Urinary bladder (tissue), 4 donors: ENCODE measurements around the gene ZNF277. TPM values are rescaled to one million over a fixed set of nuclear protein-coding genes. Genes with fewer than 3 reads are reported as not detected.
"Not testable (repeated sequence)": the region's sequence is repeated elsewhere in the genome, so short reads cannot be mapped to it uniquely, and the experiment has no call there.

ENCODE experiments used
- DNase-seq: peaks from one replicate; pipeline ENCODE4 v3.0.0-alpha.2; 2015; ENCODE audit errors: extremely low spot score
- H3K27ac ChIP-seq: one replicate; pipeline ENCODE4 v1.5.1; 2013; ENCODE audit warnings: low read depth, mild to moderate bottlenecking, moderate library complexity
- H3K36me3 ChIP-seq: one replicate; pipeline ENCODE4 v1.6.1; 2013; ENCODE audit warnings: mild to moderate bottlenecking, moderate library complexity; ENCODE audit not compliant: insufficient read depth
- H3K4me1 ChIP-seq: one replicate; pipeline ENCODE4 v1.6.1; 2013; ENCODE audit warnings: mild to moderate bottlenecking, moderate library complexity; ENCODE audit not compliant: insufficient read depth
- H3K4me3 ChIP-seq: one replicate; pipeline ENCODE4 v1.5.1; 2013; ENCODE audit warnings: low read depth, low read length
- WGBS: extraction: QIAGEN DNeasy Blood & Tissue Kit; methylation state at CpG from one replicate; pipeline ENCODE4 v1.1.7; 2013; 5-methylcytosine and 5-hydroxymethylcytosine counted together
- polyA plus RNA-seq: library from polyadenylated mRNA; stranded (reverse); fragments of 200-250 nt; gene quantifications from one replicate; pipeline ENCODE4 v1.2.3, GENCODE V29; 2013
- total RNA-seq: library from RNA; depleted of rRNA; stranded (reverse); fragments of >200 nt; gene quantifications from one replicate; pipeline ENCODE4 v1.2.3, GENCODE V29; 2014
- donor health status: healthy with polysubstance abuse.
- donor health status: healthy.

The ZNF277 gene
- total and polyA plus RNA-seq, 2 donors: 18.6 to 53.1 TPM

DNA sequence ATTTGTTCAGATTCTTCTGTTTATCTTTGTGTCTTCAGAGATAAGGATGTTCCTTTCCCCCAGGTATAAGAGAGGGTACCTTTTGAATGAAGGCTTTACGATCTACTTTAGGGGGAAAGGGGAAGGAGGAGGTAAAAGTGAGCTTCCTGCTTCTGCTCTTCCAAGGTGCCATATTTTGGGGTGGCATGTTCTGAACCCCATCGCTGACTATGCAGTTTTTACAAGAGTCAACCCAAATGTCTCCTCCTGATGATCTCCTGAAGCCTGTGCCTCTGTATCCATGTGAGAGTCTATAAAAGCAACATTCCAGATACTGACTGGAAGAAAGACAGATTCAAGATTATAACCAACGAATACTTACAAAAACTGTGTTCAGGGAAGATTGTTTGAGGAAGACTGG lies 102.5 kb downstream of the ZNF277 start:
- no peak for DNase-seq
- WGBS: 96% methylated on average over 3 of the region's 3 CpGs
- no peaks in the 10 kb centered on the region for H3K4me1 ChIP-seq

DNA sequence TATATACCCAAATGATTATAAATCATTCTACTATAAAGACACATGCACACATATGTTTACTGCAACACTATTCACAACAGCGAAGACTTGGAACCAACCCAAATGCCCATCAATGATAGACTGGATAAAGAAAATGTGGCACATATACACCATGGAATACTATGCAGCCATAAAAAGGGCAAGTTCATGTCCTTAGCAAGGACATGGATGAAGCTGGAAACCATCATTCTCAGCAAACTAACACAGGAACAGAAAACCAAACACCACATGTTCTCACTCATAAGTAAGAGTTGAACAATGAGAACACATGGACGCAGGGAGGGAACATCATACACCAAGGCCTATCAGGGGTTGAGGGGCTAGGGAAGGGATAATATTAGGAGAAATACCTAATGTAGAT lies 110.3 kb downstream of the ZNF277 start:
- WGBS: 94% methylated on average over 2 of the region's 2 CpGs
- H3K36me3 ChIP-seq, H3K4me3 ChIP-seq, DNase-seq, H3K4me1 ChIP-seq, H3K27ac ChIP-seq: not testable (repeated sequence)

More for the DNA sequence above, 102.5 kb downstream of the ZNF277 start:
- no peaks in the 10 kb centered on the region for H3K36me3 ChIP-seq
- no peak overlapping the region for H3K27ac ChIP-seq
- no peak overlapping the region for H3K4me3 ChIP-seq

DNA sequence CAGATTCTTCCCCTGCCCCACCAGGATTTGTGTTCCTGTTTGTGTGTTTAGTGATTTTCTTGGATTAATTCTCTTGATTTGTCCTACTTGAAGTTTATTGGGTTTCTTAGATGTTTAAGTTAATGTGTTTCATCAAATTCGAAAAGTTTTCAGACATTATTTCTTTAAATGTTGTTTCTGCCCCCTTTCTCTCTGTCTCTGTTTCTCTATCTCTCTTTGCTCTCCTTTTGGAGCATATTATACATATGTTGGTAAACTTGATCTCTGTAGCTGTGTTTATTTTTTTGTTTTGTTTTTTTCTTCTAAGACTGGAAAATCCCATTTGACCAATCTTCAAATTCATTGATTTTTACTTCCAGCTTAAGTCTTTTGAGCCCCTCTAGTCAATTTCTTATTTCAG lies 115.6 kb downstream of the ZNF277 start:
- 95% methylated on average over 1 of the region's 1 CpG for WGBS
- H3K27ac ChIP-seq: no peak overlapping the region
- no peaks in the 10 kb centered on the region for H3K4me1 ChIP-seq
- H3K36me3 ChIP-seq: no peaks in the 10 kb centered on the region
- no peak overlapping the region for H3K4me3 ChIP-seq
- no peak for DNase-seq

DNA sequence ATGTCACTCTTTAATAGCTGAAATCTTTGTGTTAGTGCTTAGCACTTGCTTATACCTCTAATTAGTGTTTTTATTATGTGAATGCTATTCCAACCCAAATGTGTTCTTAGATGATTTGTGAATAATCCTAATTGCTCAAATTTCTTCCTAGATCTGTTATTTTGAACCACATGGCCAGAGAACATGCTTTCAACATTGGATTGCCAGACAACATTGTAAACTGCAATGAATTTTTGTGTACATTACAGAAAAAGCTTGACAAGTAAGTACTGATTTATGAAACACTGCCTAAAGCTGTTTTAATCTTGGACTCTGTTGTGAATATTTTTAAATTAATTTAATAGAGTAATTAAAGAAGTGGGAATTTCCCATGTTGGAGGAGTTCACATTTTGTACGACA lies 121.1 kb downstream of the ZNF277 start:
- WGBS: 99% methylated on average over 1 of the region's 1 CpG
- no peaks in the 10 kb centered on the region for H3K4me1 ChIP-seq
- no peaks in the 10 kb centered on the region for H3K36me3 ChIP-seq
- no peak overlapping the region for H3K4me3 ChIP-seq
- H3K27ac ChIP-seq: no peak overlapping the region
- no peak for DNase-seq

DNA sequence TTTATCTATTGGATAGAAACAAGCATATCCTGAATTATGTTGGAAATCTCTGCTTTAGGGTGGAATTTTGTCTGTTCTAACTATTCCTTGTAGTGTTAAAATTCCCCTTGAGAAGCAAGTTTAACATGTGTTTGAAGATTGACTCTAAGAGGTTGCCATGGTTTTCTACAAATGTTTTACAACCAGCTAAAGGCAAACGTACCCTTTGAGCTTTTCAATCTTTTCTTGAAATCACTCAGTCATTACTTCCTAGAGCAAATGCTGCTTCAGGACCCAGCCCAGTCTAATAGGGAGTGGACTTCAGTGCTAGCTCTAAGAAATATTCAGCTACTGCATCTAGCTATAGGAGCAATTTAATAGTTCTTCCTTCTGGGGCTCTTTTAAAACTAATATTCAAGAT lies 125.0 kb downstream of the ZNF277 start:
- no peak for DNase-seq
- Histone ChIP-seq H3K36me3 (no peaks in the 10 kb centered on the region), H3K4me1 (no peaks in the 10 kb centered on the region), H3K4me3 (no peak overlapping the region), H3K27ac (no peak overlapping the region)
- WGBS: 86% methylated on average over 1 of the region's 1 CpG

DNA sequence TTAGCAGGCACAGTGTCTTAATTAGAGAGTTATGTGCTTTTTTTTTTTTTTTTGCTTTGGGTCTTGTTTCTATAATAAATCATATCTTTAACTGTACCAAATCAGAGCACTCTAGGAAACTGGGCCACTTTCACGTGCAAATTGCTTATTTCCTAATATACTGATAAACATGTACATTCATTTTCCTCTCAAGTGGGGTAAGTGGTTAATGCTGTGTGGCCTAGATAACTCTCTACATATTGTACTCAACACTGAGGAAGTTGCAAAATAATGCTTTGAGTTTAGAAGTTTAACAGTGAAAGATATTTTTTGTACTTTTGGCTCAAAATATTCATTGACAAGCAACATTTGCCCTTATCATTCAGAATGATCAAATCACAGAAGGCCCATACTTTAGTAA lies 127.9 kb downstream of the ZNF277 start:
- Histone ChIP-seq H3K27ac (no peak overlapping the region), H3K4me1 (no peaks in the 10 kb centered on the region), H3K36me3 (no peaks in the 10 kb centered on the region), H3K4me3 (no peak overlapping the region)
- DNase-seq: no peak
- 70% methylated on average over 1 of the region's 1 CpG for WGBS

DNA sequence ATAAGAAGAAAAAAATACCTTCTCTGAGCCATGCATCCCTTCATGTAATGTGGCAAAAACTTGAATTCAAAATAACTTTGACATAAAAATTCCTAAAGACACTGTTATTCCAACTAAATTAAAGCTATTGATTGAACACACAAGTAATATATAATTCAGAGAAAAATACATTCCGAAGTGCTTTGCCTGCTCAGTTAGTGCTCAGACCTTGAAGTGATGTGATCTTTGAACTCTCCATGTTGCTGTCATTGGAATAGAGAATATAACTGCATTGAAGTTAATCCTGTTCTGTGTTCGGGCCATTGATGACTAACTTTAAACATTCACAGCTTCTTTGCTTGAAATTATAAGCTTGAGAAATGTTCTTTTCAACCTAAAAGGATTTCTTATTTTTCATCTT lies 129.8 kb downstream of the ZNF277 start:
- 97% methylated on average over 2 of the region's 2 CpGs for WGBS

DNA sequence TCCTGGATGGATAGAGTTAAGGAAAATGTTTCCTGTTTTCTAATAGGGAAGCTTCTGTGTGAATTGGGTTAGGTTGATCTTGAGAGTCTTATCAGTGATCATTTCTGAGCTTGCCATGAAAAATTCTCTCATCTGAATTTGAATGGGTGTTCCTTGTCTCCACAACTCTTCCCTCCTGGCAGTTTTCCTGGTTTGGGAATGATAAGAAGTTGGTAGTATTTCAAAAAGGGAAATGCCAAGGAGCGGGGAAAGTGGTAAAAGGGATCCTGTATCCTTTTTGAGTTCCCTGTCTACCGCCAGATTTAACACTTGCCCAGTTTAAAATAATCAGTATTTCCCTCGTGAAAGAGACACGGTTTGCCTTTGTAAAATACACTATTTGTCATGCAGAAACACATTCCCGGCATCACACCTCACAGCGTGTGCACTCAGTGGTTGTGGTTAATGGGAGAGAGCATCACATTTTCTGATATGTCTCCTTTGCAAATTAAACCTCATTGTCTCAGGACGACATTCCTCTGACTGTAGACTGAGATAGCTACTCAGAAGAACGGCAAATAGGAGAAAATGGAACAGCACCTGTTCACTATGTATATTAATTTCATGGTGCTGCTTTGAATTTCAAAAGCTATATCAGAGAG lies 130.6 kb downstream of the ZNF277 start:
- H3K4me3 ChIP-seq: no peak overlapping the region
- no peak overlapping the region for H3K27ac ChIP-seq
- peaks cover 3% of the 10 kb centered on the region for H3K36me3 ChIP-seq
- no peak for DNase-seq
- WGBS: 61% methylated on average over 8 of the region's 8 CpGs
- no peaks in the 10 kb centered on the region for H3K4me1 ChIP-seq

More for the DNA sequence above, 129.8 kb downstream of the ZNF277 start:
- Histone ChIP-seq H3K4me1 (no peaks in the 10 kb centered on the region), H3K4me3 (no peak overlapping the region), H3K36me3 (no peaks in the 10 kb centered on the region), H3K27ac (no peak overlapping the region)
- DNase-seq: no peak

DNA sequence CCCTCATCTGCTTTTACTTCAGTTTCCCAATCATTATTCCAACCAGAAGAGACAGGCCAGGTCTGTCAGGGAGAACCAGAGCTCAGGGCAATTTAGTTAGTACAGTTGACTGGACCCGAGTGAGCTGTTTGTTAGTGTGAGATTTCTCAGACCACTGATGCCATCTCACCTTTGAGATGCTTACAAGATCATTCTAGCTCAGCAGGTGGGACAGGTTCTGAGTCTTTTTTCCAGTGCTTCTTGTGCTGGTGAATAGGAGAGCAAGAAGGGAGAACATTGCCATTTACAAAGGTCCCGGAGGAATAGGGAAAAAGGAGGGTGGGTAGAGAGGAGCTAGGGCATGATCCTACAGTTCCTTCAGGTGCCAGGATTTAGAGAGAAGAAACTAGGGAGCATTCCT lies 131.4 kb downstream of the ZNF277 start:
- Histone ChIP-seq H3K4me1 (no peaks in the 10 kb centered on the region), H3K36me3 (peaks cover 3% of the 10 kb centered on the region), H3K4me3 (no peak overlapping the region), H3K27ac (no peak overlapping the region)
- no peak for DNase-seq
- 91% methylated on average over 2 of the region's 2 CpGs for WGBS

DNA sequence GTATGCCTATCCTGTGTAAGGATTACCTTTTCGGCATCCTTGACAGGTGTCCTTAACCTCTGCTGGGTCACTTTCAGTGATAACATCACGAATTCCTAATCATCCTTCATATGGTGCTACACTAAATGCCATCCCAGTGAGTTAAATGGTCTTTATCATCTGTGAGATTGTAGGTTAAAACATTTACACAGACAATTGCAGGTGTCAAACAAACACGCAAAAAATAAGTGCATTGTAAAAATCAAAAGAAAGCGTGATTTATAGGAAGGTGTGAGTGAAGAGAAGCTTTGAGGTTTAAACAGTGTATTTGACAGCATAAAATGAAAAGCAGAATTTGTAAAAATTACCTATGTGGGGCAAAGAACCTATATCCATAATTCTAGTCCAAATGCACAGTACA lies 132.3 kb downstream of the ZNF277 start:
- WGBS: 91% methylated on average over 4 of the region's 4 CpGs
- peaks cover 3% of the 10 kb centered on the region for H3K36me3 ChIP-seq
- no peak overlapping the region for H3K27ac ChIP-seq
- no peaks in the 10 kb centered on the region for H3K4me1 ChIP-seq
- no peak overlapping the region for H3K4me3 ChIP-seq
- no peak for DNase-seq

DNA sequence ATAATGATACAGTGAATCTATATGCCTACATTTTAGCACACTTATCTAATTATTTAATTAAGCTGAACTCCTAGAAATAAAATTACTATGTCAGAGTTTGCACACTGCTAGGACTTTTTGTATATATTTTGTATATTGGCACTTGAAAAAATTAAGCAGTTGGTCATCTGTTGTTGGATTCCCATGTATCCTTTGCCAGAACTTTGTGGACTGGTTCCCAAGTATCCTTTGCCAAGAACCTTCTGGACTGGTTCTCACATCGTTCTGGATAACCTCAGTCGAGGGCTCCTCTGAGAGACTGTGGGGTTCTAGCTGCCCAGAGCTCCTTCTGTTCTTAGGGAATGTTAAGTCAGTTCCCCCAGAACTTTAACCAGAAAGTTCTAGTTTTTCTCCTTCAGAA lies 135.0 kb downstream of the ZNF277 start:
- Histone ChIP-seq H3K4me3 (no peak overlapping the region), H3K36me3 (peaks cover 3% of the 10 kb centered on the region), H3K27ac (no peak overlapping the region), H3K4me1 (no peaks in the 10 kb centered on the region)
- DNase-seq: no peak
- 68% methylated on average over 2 of the region's 2 CpGs for WGBS

DNA sequence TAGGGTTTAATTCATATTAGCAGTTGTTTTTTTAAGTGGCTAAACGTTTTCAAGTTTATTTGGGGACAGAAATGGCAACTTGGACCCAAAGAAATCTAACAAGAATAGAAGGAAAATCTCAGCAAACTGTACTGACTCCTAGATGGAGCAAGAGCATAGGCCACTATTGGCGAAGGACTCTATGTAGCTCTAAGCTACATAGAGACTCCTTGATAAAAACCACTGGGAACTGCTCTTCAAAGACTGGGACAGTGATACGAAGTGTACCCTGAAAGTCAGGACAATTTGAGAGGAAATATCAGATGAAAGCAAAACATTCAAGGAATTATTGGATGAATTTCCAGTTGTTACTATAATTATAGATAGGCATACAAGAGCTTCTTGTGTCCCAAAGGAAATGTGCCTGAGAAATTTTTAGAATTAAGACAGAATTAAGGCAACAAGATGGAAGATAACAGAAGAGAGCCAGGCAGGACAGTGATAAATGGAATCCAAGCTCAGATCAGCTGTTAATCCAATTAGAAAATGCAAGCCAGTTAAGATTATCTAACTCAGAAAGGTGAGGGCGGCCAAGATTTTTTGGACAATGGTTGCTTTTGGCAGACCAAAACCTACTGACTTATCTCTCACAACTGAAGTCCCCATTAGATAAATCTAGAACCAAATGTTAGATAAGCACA lies 140.0 kb downstream of the ZNF277 start:
- whole genome bisulfite sequencing: 73% methylated on average over 4 of the region's 4 CpGs
- no peak for DNase-seq
- no peak overlapping the region for H3K27ac ChIP-seq

DNA sequence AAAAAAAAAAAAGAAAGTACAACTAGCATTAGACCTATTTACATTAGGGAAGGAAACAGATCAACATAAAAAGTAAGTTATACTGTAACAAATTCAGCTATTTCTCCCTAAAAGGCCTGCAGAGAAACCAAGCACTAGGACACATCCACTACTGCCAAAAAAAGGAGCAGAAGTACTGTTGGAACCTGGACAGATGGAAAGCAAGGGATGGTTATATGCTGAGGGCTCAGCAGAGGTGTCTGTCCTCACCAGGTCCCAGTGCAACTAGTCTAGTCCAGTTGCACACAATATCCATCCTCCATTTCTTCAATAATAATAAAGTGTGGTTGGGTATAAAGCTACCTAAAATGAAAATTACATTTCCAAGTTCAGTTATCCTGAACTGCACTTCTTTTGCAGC lies 140.6 kb downstream of the ZNF277 start:
- Histone ChIP-seq H3K4me1 (no peaks in the 10 kb centered on the region), H3K27ac (no peak overlapping the region), H3K36me3 (no peaks in the 10 kb centered on the region), H3K4me3 (no peak overlapping the region)
- no peak for DNase-seq

More for the DNA sequence above, 140.0 kb downstream of the ZNF277 start:
- Histone ChIP-seq H3K4me3 (no peak overlapping the region), H3K36me3 (peaks cover 2% of the 10 kb centered on the region), H3K4me1 (no peaks in the 10 kb centered on the region)

DNA sequence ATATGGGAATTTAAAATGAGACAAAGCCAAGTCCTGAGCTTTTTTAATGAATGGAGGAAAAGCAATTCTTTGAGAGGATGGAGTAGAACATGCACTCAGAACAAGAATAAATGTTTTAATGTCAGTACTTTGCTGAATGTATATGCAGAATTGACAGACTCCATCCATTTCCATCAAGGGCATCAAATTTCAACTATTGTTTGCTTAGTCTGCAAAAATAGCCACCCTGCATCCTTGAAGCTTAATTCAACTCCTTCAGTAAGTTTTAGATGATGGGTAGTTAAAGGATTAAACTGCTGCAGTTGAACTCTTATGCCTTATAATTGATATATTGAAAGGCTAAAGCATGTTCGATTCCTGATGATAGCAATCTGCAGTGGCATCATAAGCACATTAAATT lies 144.1 kb downstream of the ZNF277 start:
- no peaks in the 10 kb centered on the region for H3K4me1 ChIP-seq
- WGBS: 85% methylated on average over 1 of the region's 1 CpG
- no peak overlapping the region for H3K27ac ChIP-seq
- DNase-seq: no peak
- no peaks in the 10 kb centered on the region for H3K36me3 ChIP-seq
- H3K4me3 ChIP-seq: no peak overlapping the region
